Measurements from ENCODE around the gene PKN3.

DNA sequence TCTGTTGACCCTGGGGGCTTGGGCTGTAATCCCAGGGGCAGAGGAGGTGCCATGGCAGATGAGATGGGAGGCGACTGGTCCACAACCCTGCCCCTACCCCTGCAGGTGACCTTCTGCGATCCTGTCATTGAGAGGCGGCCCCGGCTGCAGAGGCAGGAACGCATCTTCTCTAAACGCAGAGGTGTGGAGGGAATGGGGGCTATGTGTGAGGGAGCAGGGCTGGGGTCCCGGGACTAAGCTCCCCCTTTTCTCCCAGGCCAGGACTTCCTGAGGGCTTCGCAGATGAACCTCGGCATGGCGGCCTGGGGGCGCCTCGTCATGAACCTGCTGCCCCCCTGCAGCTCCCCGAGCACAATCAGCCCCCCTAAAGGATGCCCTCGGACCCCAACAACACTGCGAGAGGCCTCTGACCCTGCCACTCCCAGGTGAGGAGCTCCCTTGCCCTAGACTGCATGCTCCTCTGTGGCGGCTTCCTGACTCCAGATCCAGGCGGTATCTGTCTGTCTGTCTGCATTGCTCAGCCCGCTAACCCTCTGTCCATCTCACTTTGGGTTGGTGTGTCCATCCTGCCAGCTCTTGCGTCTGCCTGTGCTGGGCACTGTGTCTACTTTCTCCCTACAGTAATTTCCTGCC lies 11.8 kb downstream of the PKN3 start:
- TF ChIP-seq, protein P1, sequence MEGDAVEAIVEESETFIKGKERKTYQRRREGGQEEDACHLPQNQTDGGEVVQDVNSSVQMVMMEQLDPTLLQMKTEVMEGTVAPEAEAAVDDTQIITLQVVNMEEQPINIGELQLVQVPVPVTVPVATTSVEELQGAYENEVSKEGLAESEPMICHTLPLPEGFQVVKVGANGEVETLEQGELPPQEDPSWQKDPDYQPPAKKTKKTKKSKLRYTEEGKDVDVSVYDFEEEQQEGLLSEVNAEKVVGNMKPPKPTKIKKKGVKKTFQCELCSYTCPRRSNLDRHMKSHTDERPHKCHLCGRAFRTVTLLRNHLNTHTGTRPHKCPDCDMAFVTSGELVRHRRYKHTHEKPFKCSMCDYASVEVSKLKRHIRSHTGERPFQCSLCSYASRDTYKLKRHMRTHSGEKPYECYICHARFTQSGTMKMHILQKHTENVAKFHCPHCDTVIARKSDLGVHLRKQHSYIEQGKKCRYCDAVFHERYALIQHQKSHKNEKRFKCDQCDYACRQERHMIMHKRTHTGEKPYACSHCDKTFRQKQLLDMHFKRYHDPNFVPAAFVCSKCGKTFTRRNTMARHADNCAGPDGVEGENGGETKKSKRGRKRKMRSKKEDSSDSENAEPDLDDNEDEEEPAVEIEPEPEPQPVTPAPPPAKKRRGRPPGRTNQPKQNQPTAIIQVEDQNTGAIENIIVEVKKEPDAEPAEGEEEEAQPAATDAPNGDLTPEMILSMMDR (conservative IDR thresholded peaks at IDR 0.05; ENCODE audit: low read depth, low read length), result no peak
- no peak for TF ChIP-seq EZH2 (IDR thresholded peaks at IDR 0.05; ENCODE audit: low read length, unreplicated experiment)
- TF ChIP-seq EZH2phosphoT487 (IDR thresholded peaks at IDR 0.05; ENCODE audit: borderline replicate concordance, low read length), result no peak
